ENCODE data around the gene PPIA. TPM values are rescaled to one million over a fixed set of nuclear protein-coding genes. Genes with fewer than 3 reads are reported as not detected.
"Not testable (repeated sequence)": the region's sequence is repeated elsewhere in the genome, so short reads cannot be mapped to it uniquely, and the experiment has no call there.

The PPIA gene
- total and polyA plus RNA-seq, 4 donors = 1,416 to 5,113 (median 2,465) TPM

- H3K27ac ChIP-seq (ENCODE audit: low read depth in 1 of 2, low read length in 1 of 2) = no peak overlapping the region
- WGBS, 2 donors = 93% methylated on average over 5 of the region's 5 CpGs
- H3K4me3 ChIP-seq = no peak overlapping the region
- no peak for DNase-seq
- H3K27me3 ChIP-seq (ENCODE audit: control insufficient read depth in 3 of 3, insufficient read depth in 3 of 3, low read length in 2 of 3) = no peaks in the 10 kb centered on the region
- no peaks in the 10 kb centered on the region for H3K9me3 ChIP-seq (ENCODE audit: control insufficient read depth in 4 of 4, insufficient read depth in 3 of 4, low read length in 3 of 4)
- ATAC-seq (ENCODE audit: insufficient read depth, low FRiP score) = no peak
- H3K9ac ChIP-seq (ENCODE audit: insufficient read depth in 1 of 2, low read length in 2 of 2) = no peak overlapping the region
- no peak for TF ChIP-seq CTCF (IDR thresholded peaks at IDR 0.05; ENCODE audit: control extremely low read depth, extremely low read depth)
- peaks cover 28 to 41% (median 38%) of the 10 kb centered on the region in 4 donors for H3K36me3 ChIP-seq (ENCODE audit: control insufficient read depth in 4 of 4, insufficient read depth in 4 of 4, low read length in 4 of 4)
- H3K4me1 ChIP-seq (ENCODE audit: control insufficient read depth in 5 of 5, insufficient read depth in 5 of 5, low read length in 5 of 5) = peaks cover 3 to 13% (median 9%) of the 10 kb centered on the region in 5 donors
Measured at GRCh38 chr7:44802418-44803025, 6.0 kb downstream of the PPIA start.

DNA sequence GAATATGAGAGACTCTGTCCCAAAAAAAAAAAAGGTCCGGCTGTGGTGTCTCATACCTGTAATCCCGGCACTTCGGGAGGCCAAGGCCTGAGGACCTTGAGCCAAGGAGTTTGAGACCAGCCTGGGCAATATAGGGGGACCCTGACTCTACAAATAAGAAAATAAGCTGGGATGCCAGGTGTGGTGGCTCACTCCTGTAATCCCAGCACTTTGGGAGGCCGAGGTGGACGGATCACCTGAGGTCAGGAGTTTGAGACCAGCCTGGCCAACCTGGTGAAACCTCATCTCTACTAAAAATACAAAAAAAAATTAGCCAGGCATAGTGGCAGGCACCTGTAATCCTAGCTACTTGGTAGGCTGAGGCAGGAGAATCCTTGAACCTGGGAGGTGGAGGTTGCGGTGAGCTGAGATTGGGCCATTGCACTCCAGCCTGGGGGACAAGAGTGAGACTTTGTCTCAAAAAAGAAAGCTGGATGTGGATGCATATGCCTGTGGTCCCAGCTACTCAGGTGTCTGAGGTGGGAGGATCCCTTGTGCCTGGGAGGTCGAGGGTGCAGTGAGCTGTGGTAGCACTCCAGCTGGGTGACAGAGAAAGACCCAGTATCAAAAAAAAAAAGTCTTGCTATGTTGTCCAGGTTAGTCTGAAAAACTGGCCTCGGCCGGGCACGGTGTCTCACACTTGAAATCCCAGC lies 7.5 kb downstream of the PPIA start:
- not testable (repeated sequence) for H3K9me3 ChIP-seq (ENCODE audit: control insufficient read depth in 4 of 4, insufficient read depth in 3 of 4, low read length in 3 of 4); H3K9ac ChIP-seq (ENCODE audit: insufficient read depth in 1 of 2, low read length in 2 of 2); H3K27ac ChIP-seq (ENCODE audit: low read depth in 1 of 2, low read length in 1 of 2); H3K4me1 ChIP-seq (ENCODE audit: control insufficient read depth in 5 of 5, insufficient read depth in 5 of 5, low read length in 5 of 5); H3K4me3 ChIP-seq; DNase-seq; ATAC-seq (ENCODE audit: insufficient read depth, low FRiP score); H3K27me3 ChIP-seq (ENCODE audit: control insufficient read depth in 3 of 3, insufficient read depth in 3 of 3, low read length in 2 of 3)
- peaks cover 26 to 41% (median 32%) of the 10 kb centered on the region in 4 donors for H3K36me3 ChIP-seq (ENCODE audit: control insufficient read depth in 4 of 4, insufficient read depth in 4 of 4, low read length in 4 of 4)
- WGBS, 2 donors = 93 to 96% methylated on average over 10 of the region's 10 CpGs

DNA sequence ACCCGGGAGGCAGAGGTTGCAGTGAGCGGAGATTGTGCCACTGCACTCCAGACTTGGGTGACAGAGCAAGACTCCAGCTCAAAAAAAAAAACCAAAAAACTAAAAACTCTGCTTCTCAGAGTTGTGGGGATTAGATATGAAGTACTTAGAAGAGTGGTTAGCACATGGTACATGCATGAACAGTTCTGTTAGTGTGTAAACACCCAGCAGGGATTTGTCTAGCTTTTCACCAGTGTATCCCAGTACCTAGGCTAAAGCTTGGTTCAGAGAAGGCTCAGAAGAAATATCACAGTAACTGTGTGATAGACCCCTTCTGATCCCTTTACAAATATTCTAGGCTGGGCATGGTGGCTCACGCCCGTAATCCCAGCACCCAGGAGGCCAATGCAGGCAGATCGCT lies 9.5 kb downstream of the PPIA start:
- Histone ChIP-seq H3K36me3 (ENCODE audit: control insufficient read depth in 4 of 4, insufficient read depth in 4 of 4, low read length in 4 of 4) (peaks cover 16 to 29% (median 20%) of the 10 kb centered on the region in 4 donors), H3K4me3 (no peak overlapping the region), H3K27ac (ENCODE audit: low read depth in 1 of 2, low read length in 1 of 2) (no peak overlapping the region), H3K4me1 (ENCODE audit: control insufficient read depth in 5 of 5, insufficient read depth in 5 of 5, low read length in 5 of 5) (peaks cover 0 to 2% (median 0%) of the 10 kb centered on the region in 5 donors), H3K9ac (ENCODE audit: insufficient read depth in 1 of 2, low read length in 2 of 2) (no peak overlapping the region), H3K9me3 (ENCODE audit: control insufficient read depth in 4 of 4, insufficient read depth in 3 of 4, low read length in 3 of 4) (no peaks in the 10 kb centered on the region), H3K27me3 (ENCODE audit: control insufficient read depth in 3 of 3, insufficient read depth in 3 of 3, low read length in 2 of 3) (no peaks in the 10 kb centered on the region)
- DNase-seq = no peak
- no peak for ATAC-seq (ENCODE audit: insufficient read depth, low FRiP score)
- no peak for TF ChIP-seq CTCF (IDR thresholded peaks at IDR 0.05; ENCODE audit: control extremely low read depth, extremely low read depth)
- WGBS, 2 donors = 94% methylated on average over 5 of the region's 5 CpGs

- Histone ChIP-seq H3K9me3 (ENCODE audit: control insufficient read depth in 4 of 4, insufficient read depth in 3 of 4, low read length in 3 of 4) (no peaks in the 10 kb centered on the region), H3K36me3 (ENCODE audit: control insufficient read depth in 4 of 4, insufficient read depth in 4 of 4, low read length in 4 of 4) (peaks cover 0 to 10% (median 2%) of the 10 kb centered on the region in 4 donors), H3K9ac (ENCODE audit: insufficient read depth in 1 of 2, low read length in 2 of 2) (no peak overlapping the region), H3K27ac (ENCODE audit: low read depth in 1 of 2, low read length in 1 of 2) (no peak overlapping the region), H3K27me3 (ENCODE audit: control insufficient read depth in 3 of 3, insufficient read depth in 3 of 3, low read length in 2 of 3) (no peaks in the 10 kb centered on the region), H3K4me3 (no peak overlapping the region), H3K4me1 (ENCODE audit: control insufficient read depth in 5 of 5, insufficient read depth in 5 of 5, low read length in 5 of 5) (no peaks in the 10 kb centered on the region)
- TF ChIP-seq CTCF (IDR thresholded peaks at IDR 0.05; ENCODE audit: control extremely low read depth, extremely low read depth) = no peak
- ATAC-seq (ENCODE audit: insufficient read depth, low FRiP score) (no peak), DNase-seq (no peak)
- WGBS, 2 donors = 89 to 90% methylated on average over 4 of the region's 4 CpGs
Measured at GRCh38 chr7:44808914-44809393, 12.5 kb downstream of the PPIA start.

Measured in lung (tissue), 12 donors.